Neuronal stem cell (in vitro differentiated cells): ENCODE measurements around the gene NAALADL2.

Source experiments
- DNase-seq: peaks from one replicate; pipeline ENCODE4 v3.0.0-alpha.2; 2013; ENCODE audit warnings: low spot score
- H2AFZ ChIP-seq: one replicate; pipeline ENCODE4 v1.6.1; 2013; ENCODE audit warnings: mild to moderate bottlenecking, low read length, inconsistent platforms
- H2AK5ac ChIP-seq: 2 replicates; pipeline ENCODE4 v1.6.1; 2013; ENCODE audit warnings: low read depth, mild to moderate bottlenecking, inconsistent platforms, low read length, moderate library complexity, mixed read lengths
- H2BK120ac ChIP-seq: 2 replicates; pipeline ENCODE4 v1.6.1; 2013; ENCODE audit warnings: low read depth, mild to moderate bottlenecking, inconsistent platforms, low read length, moderate library complexity, mixed read lengths
- H2BK12ac ChIP-seq: one replicate; pipeline ENCODE4 v1.6.1; 2013; ENCODE audit warnings: low read length, inconsistent platforms
- H2BK15ac ChIP-seq: 2 replicates; pipeline ENCODE4 v1.6.1; 2013; ENCODE audit warnings: mild to moderate bottlenecking, low read length, inconsistent platforms, mixed read lengths
- H2BK5ac ChIP-seq: one replicate; pipeline ENCODE4 v1.6.1; 2013; ENCODE audit warnings: inconsistent platforms, mild to moderate bottlenecking, low read length, moderate library complexity
- H3K14ac ChIP-seq: one replicate; pipeline ENCODE4 v1.6.1; 2013; ENCODE audit warnings: low read length, inconsistent platforms
- H3K18ac ChIP-seq: 2 replicates; pipeline ENCODE4 v1.6.1; 2013; ENCODE audit warnings: low read length, inconsistent platforms
- H3K23ac ChIP-seq: 2 replicates; pipeline ENCODE4 v1.6.1; 2013; ENCODE audit warnings: low read depth, mild to moderate bottlenecking, mixed read lengths, low read length, inconsistent platforms; ENCODE audit not compliant: poor library complexity
- H3K27ac ChIP-seq: replicated peaks from 3 replicates; pipeline ENCODE4 v1.5.1; 2013; ENCODE audit warnings: low read length, inconsistent platforms
- H3K27me3 ChIP-seq, 3 experiments: 2 replicates each; pipeline ENCODE4 v1.6.1; 2013; ENCODE audit warnings: low read length in 3 of 3, mild to moderate bottlenecking in 2 of 3, inconsistent platforms in 1 of 3, low read depth in 1 of 3, mixed read lengths in 1 of 3, moderate library complexity in 1 of 3; ENCODE audit not compliant: control insufficient read depth in 3 of 3, insufficient read depth in 3 of 3
- H3K36me3 ChIP-seq, 2 donors: replicated peaks in 1 of 2; 2 replicates each; pipeline ENCODE4 v1.6.1; 2013; ENCODE audit warnings: low read length in 2 of 2; ENCODE audit not compliant: control insufficient read depth in 2 of 2, insufficient read depth in 2 of 2
- H3K4ac ChIP-seq: 2 replicates; pipeline ENCODE4 v1.6.1; 2013; ENCODE audit warnings: inconsistent platforms, mild to moderate bottlenecking, low read length, moderate library complexity
- H3K4me1 ChIP-seq, 2 donors: 1 replicate in 1 of 2; 2 replicates in 1 of 2; pipeline ENCODE4 v1.6.1; 2013; ENCODE audit warnings: low read length in 2 of 2, low read depth in 1 of 2; ENCODE audit not compliant: control insufficient read depth in 2 of 2, insufficient read depth in 1 of 2
- H3K4me2 ChIP-seq: one replicate; pipeline ENCODE4 v1.6.1; 2013; ENCODE audit warnings: mild to moderate bottlenecking, low read length, inconsistent platforms; ENCODE audit not compliant: insufficient read depth, poor library complexity, severe bottlenecking
- H3K4me3 ChIP-seq, 2 donors: 2 replicates each; pipeline ENCODE4 v1.5.1; 2013; ENCODE audit warnings: low read length in 2 of 2, mild to moderate bottlenecking in 2 of 2, inconsistent platforms in 1 of 2, moderate library complexity in 1 of 2
- H3K79me1 ChIP-seq: one replicate; pipeline ENCODE4 v1.6.1; 2013; ENCODE audit warnings: low read depth, mild to moderate bottlenecking, inconsistent platforms, low read length, moderate library complexity
- H3K9ac ChIP-seq: one replicate; pipeline ENCODE4 v1.6.1; 2013; ENCODE audit warnings: mild to moderate bottlenecking, low read depth, low read length, inconsistent platforms; ENCODE audit not compliant: poor library complexity
- H3K9me3 ChIP-seq, 2 donors: replicated peaks in 1 of 2; 2 replicates each; pipeline versions ENCODE3 to v1.6.1; 2013; ENCODE audit warnings: low read length in 2 of 2, mild to moderate bottlenecking in 2 of 2, inconsistent platforms in 1 of 2, low read depth in 1 of 2, mixed read lengths in 1 of 2, moderate library complexity in 1 of 2; ENCODE audit not compliant: control insufficient read depth in 2 of 2, insufficient read depth in 1 of 2
- H4K8ac ChIP-seq: one replicate; pipeline ENCODE4 v1.6.1; 2013; ENCODE audit warnings: low read depth, mild to moderate bottlenecking, inconsistent platforms, low read length, moderate library complexity
- H4K91ac ChIP-seq: one replicate; pipeline ENCODE4 v1.6.1; 2013; ENCODE audit warnings: low read length, low read depth, mild to moderate bottlenecking, inconsistent platforms; ENCODE audit not compliant: poor library complexity
- whole genome bisulfite sequencing, 2 donors: extraction: QIAGEN DNeasy Blood & Tissue Kit; methylation state at CpG; one replicate each; pipeline ENCODE4 v1.1.7; 2013; ENCODE audit warnings: missing lambda C conversion rate in 2 of 2, mixed read lengths in 1 of 2; ENCODE audit not compliant: insufficient read length in 2 of 2, insufficient replicate concordance in 1 of 2; ENCODE audit errors: extremely low coverage in 2 of 2; 5-methylcytosine and 5-hydroxymethylcytosine counted together

The NAALADL2 gene

GRCh38 chr3:175716446-175716845 is 857.3 kb downstream of the NAALADL2 start:
- H2BK5ac ChIP-seq: no peak overlapping the region
- no peak overlapping the region for H3K14ac ChIP-seq
- H3K18ac ChIP-seq: no peak overlapping the region
- H3K4me3 ChIP-seq: no peak overlapping the region
- no peak overlapping the region for H4K8ac ChIP-seq
- no peaks in the 10 kb centered on the region for H3K4me1 ChIP-seq
- H3K27me3 ChIP-seq: no peaks in the 10 kb centered on the region
- DNase-seq: no peak
- no peak overlapping the region for H3K4me2 ChIP-seq
- H2AFZ ChIP-seq: no peak overlapping the region
- H3K23ac ChIP-seq: no peak overlapping the region
- H3K4ac ChIP-seq: no peak overlapping the region
- no peak overlapping the region for H2BK15ac ChIP-seq
- H4K91ac ChIP-seq: no peak overlapping the region
- no CpG with 5 or more reads among the region's 2 CpGs for WGBS, 2 donors
- H3K9ac ChIP-seq: no peak overlapping the region
- no peak overlapping the region for H2BK12ac ChIP-seq
- no peaks in the 10 kb centered on the region for H3K9me3 ChIP-seq
- no peak overlapping the region for H3K27ac ChIP-seq
- H2BK120ac ChIP-seq: no peak overlapping the region
- H2AK5ac ChIP-seq: no peak overlapping the region
- H3K79me1 ChIP-seq: no peaks in the 10 kb centered on the region
- H3K36me3 ChIP-seq: no peaks in the 10 kb centered on the region

- Histone ChIP-seq H3K27me3 (no peaks in the 10 kb centered on the region), H4K8ac (no peak overlapping the region), H3K4me1 (no peaks in the 10 kb centered on the region), H2BK12ac (no peak overlapping the region), H2AK5ac (no peak overlapping the region), H2BK5ac (no peak overlapping the region), H3K4ac (no peak overlapping the region), H2BK120ac (no peak overlapping the region), H3K14ac (no peak overlapping the region), H3K9ac (no peak overlapping the region), H3K79me1 (no peaks in the 10 kb centered on the region), H3K9me3 (no peaks in the 10 kb centered on the region), H3K27ac (no peak overlapping the region), H3K36me3 (no peaks in the 10 kb centered on the region), H2AFZ (no peak overlapping the region), H3K23ac (no peak overlapping the region), H4K91ac (no peak overlapping the region), H3K4me2 (no peak overlapping the region), H3K18ac (no peak overlapping the region), H2BK15ac (no peak overlapping the region), H3K4me3 (no peak overlapping the region)
- no peak for DNase-seq
- WGBS, 2 donors: no CpG with 5 or more reads among the region's 1 CpG
These were observed 867.1 kb downstream of the NAALADL2 start for GRCh38 chr3:175726228-175726627.

- no peak overlapping the region for H3K14ac ChIP-seq
- H2BK15ac ChIP-seq: no peak overlapping the region
- H4K91ac ChIP-seq: no peak overlapping the region
- H3K4me3 ChIP-seq: no peak overlapping the region
- DNase-seq: no peak
- H3K4me1 ChIP-seq: no peaks in the 10 kb centered on the region
- H3K18ac ChIP-seq: no peak overlapping the region
- H3K4me2 ChIP-seq: no peak overlapping the region
- H3K4ac ChIP-seq: no peak overlapping the region
- H2BK12ac ChIP-seq: no peak overlapping the region
- no peak overlapping the region for H4K8ac ChIP-seq
- H3K36me3 ChIP-seq: no peaks in the 10 kb centered on the region
- no peak overlapping the region for H3K9ac ChIP-seq
- no peak overlapping the region for H3K27ac ChIP-seq
- H3K79me1 ChIP-seq: no peaks in the 10 kb centered on the region
- H2BK120ac ChIP-seq: no peak overlapping the region
- H2AK5ac ChIP-seq: no peak overlapping the region
- no peak overlapping the region for H2BK5ac ChIP-seq
- H2AFZ ChIP-seq: no peak overlapping the region
- WGBS, 2 donors: no CpG with 5 or more reads among the region's 1 CpG
- H3K27me3 ChIP-seq: no peaks in the 10 kb centered on the region
- H3K23ac ChIP-seq: no peak overlapping the region
- no peaks in the 10 kb centered on the region for H3K9me3 ChIP-seq
These were observed 869.4 kb downstream of the NAALADL2 start for GRCh38 chr3:175728566-175728965.

GRCh38 chr3:175729466-175729865 is 870.3 kb downstream of the NAALADL2 start:
- H3K79me1 ChIP-seq: no peaks in the 10 kb centered on the region
- no peak overlapping the region for H3K4me2 ChIP-seq
- H3K27me3 ChIP-seq: no peaks in the 10 kb centered on the region
- no peak overlapping the region for H3K4me3 ChIP-seq
- H2BK5ac ChIP-seq: no peak overlapping the region
- H2BK12ac ChIP-seq: no peak overlapping the region
- no CpG with 5 or more reads among the region's 3 CpGs for WGBS, 2 donors
- no peak for DNase-seq
- H3K36me3 ChIP-seq: no peaks in the 10 kb centered on the region
- no peak overlapping the region for H4K91ac ChIP-seq
- H3K14ac ChIP-seq: no peak overlapping the region
- no peak overlapping the region for H2AK5ac ChIP-seq
- no peak overlapping the region for H3K18ac ChIP-seq
- H3K23ac ChIP-seq: no peak overlapping the region
- H3K9me3 ChIP-seq: no peaks in the 10 kb centered on the region
- H4K8ac ChIP-seq: no peak overlapping the region
- H2AFZ ChIP-seq: no peak overlapping the region
- H2BK120ac ChIP-seq: no peak overlapping the region
- no peak overlapping the region for H3K9ac ChIP-seq
- H3K4ac ChIP-seq: no peak overlapping the region
- H3K4me1 ChIP-seq: no peaks in the 10 kb centered on the region
- H3K27ac ChIP-seq: no peak overlapping the region
- H2BK15ac ChIP-seq: no peak overlapping the region
